PC-3 (cell line): ENCODE results near the gene ACAP1. TPM values are rescaled to one million over a fixed set of nuclear protein-coding genes. Genes with fewer than 3 reads are reported as not detected.

Source experiments
- ATAC-seq: fragments of 200-7000 bp; cut with Tn5 transposase; 2 replicates; pipeline ENCODE4 v1.9.1; 2020; ENCODE audit warnings: mild to moderate bottlenecking, moderate library complexity
- BruUV-seq: library from RNA; stranded (reverse); fragments of 400-500 nt; replicated peaks from 2 replicates; lab custom pipeline; 2021; lab: Mats Ljungman, UMichigan
- CTCF ChIA-PET: fragments of 300-600 bp; sonication (Branson Sonifier 250); formaldehyde crosslinking; loops from one replicate; lab custom pipeline; 2022; ENCODE audit warnings: antibody characterized with exemption; lab: Charles Lee
- POLR2A ChIA-PET: fragments of 300-600 bp; sonication (Branson Sonifier 250); formaldehyde crosslinking; loops from one replicate; lab custom pipeline; 2022; ENCODE audit warnings: antibody characterized with exemption; ENCODE audit not compliant: unreplicated experiment; lab: Charles Lee
- DNase-seq: peaks from one replicate; pipeline ENCODE4 v3.0.0-alpha.2; 2015
- H2AFZ ChIP-seq: fragments of 300-600 bp; sonication (generic); 2 replicates; pipeline ENCODE4 v1.6.0; 2016; ENCODE audit warnings: antibody characterized with exemption, low read length
- H3F3A ChIP-seq: fragments of 300-600 bp; sonication (generic); one replicate; pipeline ENCODE4 v1.6.0; 2017; ENCODE audit warnings: antibody characterized with exemption, low read length, control low read depth, mild to moderate bottlenecking; ENCODE audit not compliant: unreplicated experiment
- H3K27ac ChIP-seq: fragments of 300-600 bp; sonication (generic); 2 replicates; pipeline ENCODE4 v1.5.1; 2016; ENCODE audit warnings: mild to moderate bottlenecking, low read length
- H3K27me3 ChIP-seq: fragments of 300-600 bp; sonication (generic); 2 replicates; pipeline ENCODE4 v1.6.1; 2016; ENCODE audit warnings: low read length, mixed read lengths
- H3K36me3 ChIP-seq: fragments of 300-600 bp; sonication (generic); 2 replicates; pipeline ENCODE4 v1.6.1; 2016; ENCODE audit warnings: low read depth, mixed run types, low read length, mixed read lengths
- H3K4me1 ChIP-seq: fragments of 300-600 bp; sonication (generic); 2 replicates; pipeline ENCODE4 v1.5.1; 2016; ENCODE audit warnings: low read length; ENCODE audit not compliant: insufficient read depth
- H3K4me2 ChIP-seq: fragments of 300-600 bp; sonication (generic); 2 replicates; pipeline ENCODE4 v1.6.0; 2016; ENCODE audit warnings: low read length
- H3K4me3 ChIP-seq: fragments of 300-600 bp; sonication (generic); 2 replicates; pipeline ENCODE4 v1.5.1; 2016; ENCODE audit warnings: mild to moderate bottlenecking, low read length, mixed read lengths
- H3K79me2 ChIP-seq: fragments of 300-600 bp; sonication (generic); 2 replicates; pipeline ENCODE4 v1.6.1; 2017; ENCODE audit warnings: low read length, mixed read lengths
- H3K9ac ChIP-seq: fragments of 300-600 bp; sonication (generic); 2 replicates; pipeline ENCODE4 v1.6.0; 2016; ENCODE audit warnings: mild to moderate bottlenecking, low read length
- H3K9me2 ChIP-seq: fragments of 300-600 bp; sonication (generic); replicated peaks from 2 replicates; pipeline ENCODE4 v1.6.1; 2016; ENCODE audit warnings: mixed run types, low read length, mixed read lengths
- H3K9me3 ChIP-seq: fragments of 300-600 bp; sonication (generic); 2 replicates; pipeline ENCODE4 v1.6.1; 2016; ENCODE audit warnings: low read length, mixed read lengths
- H4K20me1 ChIP-seq: fragments of 300-600 bp; sonication (generic); 2 replicates; pipeline ENCODE4 v1.6.1; 2016; ENCODE audit warnings: low read length, mixed read lengths
- CTCF ChIP-seq: fragments of 300-600 bp; sonication (generic); conservative IDR thresholded peaks from 2 replicates; pipeline ENCODE4 v1.5.1; 2017; ENCODE audit warnings: antibody characterized with exemption, low read depth, mild to moderate bottlenecking, low read length
- EZH2 ChIP-seq: fragments of 300-600 bp; sonication (generic); IDR thresholded peaks from one replicate; pipeline ENCODE4 v1.6.1; 2017; ENCODE audit warnings: antibody characterized with exemption, mild to moderate bottlenecking, low read length; ENCODE audit not compliant: unreplicated experiment
- EZH2phosphoT487 ChIP-seq: fragments of 300-600 bp; sonication (generic); IDR thresholded peaks from 2 replicates; pipeline ENCODE4 v1.6.1; 2018; ENCODE audit warnings: mild to moderate bottlenecking, antibody characterized with exemption, low read length, borderline replicate concordance
- intact Hi-C: fragments of 100-400 bp; cut with micrococcal nuclease; formaldehyde crosslinking; loops from 2 replicates; pipeline ENCODE4 v1.9.0; 2023
- total RNA-seq: library from RNA; depleted of rRNA; stranded (reverse); fragments of >200 nt; gene quantifications from 2 replicates; pipeline ENCODE4 v1.2.3, GENCODE V29; 2014

ACAP1 gene
- total RNA-seq, 1 experiment from 2014 or later: not detected

DNA sequence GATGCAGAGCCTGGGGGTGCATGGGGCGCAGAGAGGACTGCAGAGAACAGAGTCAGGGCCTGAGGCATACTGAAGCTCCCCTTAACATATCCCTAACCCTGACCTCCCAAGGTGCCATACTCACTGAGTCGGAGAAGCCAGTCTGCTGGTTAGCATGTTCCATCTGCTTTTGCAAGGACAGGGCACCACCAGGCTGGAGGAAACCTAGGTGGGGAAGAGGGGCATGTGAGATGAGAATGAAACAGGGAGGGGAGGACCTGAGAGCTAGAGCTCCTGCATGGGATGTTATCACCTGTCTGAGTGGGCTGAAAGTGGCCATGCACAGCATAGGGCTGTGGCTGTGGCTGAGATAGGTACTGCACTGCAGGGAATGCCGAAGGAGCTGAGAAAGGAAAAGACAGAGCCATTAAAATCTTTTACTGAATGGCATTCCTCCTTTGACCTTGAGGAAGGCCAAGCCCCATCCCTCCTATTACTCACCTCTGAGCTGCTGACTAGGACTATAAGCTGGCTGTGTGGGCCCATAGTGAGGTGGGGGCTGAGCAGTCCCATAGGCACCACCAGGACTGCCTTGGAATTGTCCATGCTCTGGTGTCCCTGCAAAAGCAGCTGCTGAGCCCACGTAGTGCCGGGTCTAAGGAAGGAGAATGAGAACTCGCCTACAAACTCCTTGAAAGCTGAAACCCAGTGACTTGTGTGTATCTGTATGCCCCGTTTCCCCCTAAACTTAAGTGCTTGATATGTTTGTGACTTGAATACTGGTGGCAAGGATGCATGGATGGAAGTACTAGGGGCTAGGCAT, 23.0 kb upstream of the ACAP1 start:
- ATAC-seq (peak; percentile 20; the same call in 1 of the 2 replicates), DNase-seq (peak; percentile 37)
- no peak overlapping the region for H2AFZ ChIP-seq
- peaks cover 42% of the 10 kb centered on the region for H3K79me2 ChIP-seq
- H3K4me1 ChIP-seq: peaks cover 26% of the 10 kb centered on the region; the same call in 1 of the 2 replicates
- peaks cover 43% of the 10 kb centered on the region for H4K20me1 ChIP-seq
- no peaks in the 10 kb centered on the region for H3K9me2 ChIP-seq
- peak overlapping the region; percentile 86; the same call in 1 of the 2 replicates for H3K4me3 ChIP-seq
- no peak overlapping the region for H3K27ac ChIP-seq
- BruUV-seq: no TSS peak
- no peak overlapping the region for H3K9ac ChIP-seq
- no peaks in the 10 kb centered on the region for H3K9me3 ChIP-seq
- intact Hi-C loops: no loop called here
- peaks cover 12% of the 10 kb centered on the region for H3F3A ChIP-seq
- peaks cover 35% of the 10 kb centered on the region for H3K36me3 ChIP-seq
- H3K27me3 ChIP-seq: no peaks in the 10 kb centered on the region
- TF ChIP-seq EZH2 (no peak), CTCF (no peak), EZH2phosphoT487 (no peak)
- peak overlapping the region; percentile 96 for H3K4me2 ChIP-seq
- POLR2A ChIA-PET: no interaction called here
- CTCF ChIA-PET: interaction anchor here (0.7 kb wide), 1 partner anchor 16 kb away, joined by 3 read pairs; no protein-coding TSS in a partner anchor

DNA sequence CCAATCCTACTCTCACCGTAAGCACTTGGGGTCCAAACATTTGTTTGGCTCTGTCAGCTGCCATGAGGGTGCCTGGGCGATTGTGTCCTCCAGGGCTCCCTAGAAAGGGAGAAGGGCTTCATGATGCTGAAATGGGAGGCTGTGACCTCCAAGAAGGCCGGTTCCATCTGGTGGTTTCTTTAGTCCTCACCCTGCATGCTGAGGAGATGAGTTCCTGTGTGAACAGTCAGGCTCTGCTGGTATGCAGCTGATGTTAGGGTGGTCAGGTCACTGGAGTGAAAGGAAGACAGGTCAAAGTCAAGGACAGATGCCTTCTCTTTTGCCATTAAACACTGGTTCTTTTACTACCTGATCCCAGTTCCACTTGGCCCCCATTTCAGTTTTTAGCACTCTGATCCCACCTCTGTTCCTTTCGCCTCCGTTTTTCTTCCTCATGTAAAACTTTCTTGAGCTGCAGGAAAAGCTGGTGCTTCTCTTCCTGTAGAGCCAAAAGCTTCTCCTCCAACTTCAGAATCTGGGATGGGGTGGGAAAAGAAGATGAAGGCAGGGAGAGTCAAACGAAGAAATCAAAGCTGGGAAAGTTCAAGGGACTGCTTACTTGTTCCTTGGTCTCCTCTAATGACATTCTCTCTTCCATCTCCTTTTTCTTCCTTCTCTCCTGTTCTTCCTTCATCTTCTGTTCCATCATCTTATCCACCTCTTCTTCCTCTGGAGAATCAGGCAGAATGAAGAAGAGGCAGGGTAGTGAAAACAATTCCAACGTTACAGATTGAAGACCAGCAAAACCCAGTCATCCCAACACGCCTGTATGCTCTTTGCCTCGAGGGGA, 22.2 kb upstream of the ACAP1 start:
- peak overlapping the region; percentile 58 for H3K27ac ChIP-seq
- H3K4me1 ChIP-seq: peaks cover 25% of the 10 kb centered on the region; the same call in 1 of the 2 replicates
- no peaks in the 10 kb centered on the region for H3K9me2 ChIP-seq
- no peaks in the 10 kb centered on the region for H3K9me3 ChIP-seq
- ATAC-seq (no peak), DNase-seq (peak; percentile 6)
- peaks cover 34% of the 10 kb centered on the region for H3K36me3 ChIP-seq
- no peak overlapping the region for H2AFZ ChIP-seq
- intact Hi-C loops: no loop called here
- peaks cover 42% of the 10 kb centered on the region for H4K20me1 ChIP-seq
- peak overlapping the region; percentile 86 for H3K4me3 ChIP-seq
- peak overlapping the region; percentile 96 for H3K4me2 ChIP-seq
- TF ChIP-seq CTCF (no peak), EZH2 (no peak), EZH2phosphoT487 (no peak)
- CTCF ChIA-PET: no interaction called here
- peaks cover 34% of the 10 kb centered on the region for H3K79me2 ChIP-seq
- BruUV-seq: TSS peak; percentile 75
- H3F3A ChIP-seq: peaks cover 12% of the 10 kb centered on the region
- H3K9ac ChIP-seq: peak overlapping the region; percentile 84
- no peaks in the 10 kb centered on the region for H3K27me3 ChIP-seq
- POLR2A ChIA-PET: interaction anchor here (0.5 kb wide), 1 partner anchor 47 kb away, joined by 16 read pairs; no protein-coding TSS in a partner anchor
